Pancreas (tissue), 10 donors: ENCODE measurements around the gene GDPGP1. TPM values are rescaled to one million over a fixed set of nuclear protein-coding genes. Genes with fewer than 3 reads are reported as not detected.

Experiments
- ATAC-seq, 4 donors: fragments of 200-7000 bp; cut with Tn5 transposase; one replicate each; pipeline versions ENCODE4 v1.8.0 to v1.9.1; 2020; ENCODE audit warnings: mild to moderate bottlenecking in 4 of 4, moderate library complexity in 4 of 4
- DNase-seq, 6 donors: peaks; one replicate each; pipeline ENCODE4 v3.0.0-alpha.2; 2020
- FAIRE-seq: peaks from 2 replicates; lab custom pipeline; 2012; peaks lifted over from hg19 to GRCh38; lab: Jason Lieb, UNC
- H3K27ac ChIP-seq, 4 donors: fragments of 200-600 bp; sonication (generic); 1 replicate in 3 of 4; 2 replicates in 1 of 4; pipeline versions ENCODE4 v1.5.0 to v1.8.0; 2020
- H3K27me3 ChIP-seq, 4 donors: fragments of 200-600 bp; one replicate each; pipeline ENCODE4 v1.8.0; 2021
- H3K36me3 ChIP-seq, 3 donors: fragments of 200-600 bp; sonication (generic) in 1 of 3; one replicate each; pipeline versions ENCODE4 v1.5.0 to v1.8.0; 2020 to 2021
- H3K4me1 ChIP-seq, 3 donors: fragments of 200-600 bp; one replicate each; pipeline ENCODE4 v1.8.0; 2021
- H3K4me3 ChIP-seq, 4 donors: fragments of 200-600 bp; sonication (generic) in 2 of 4; one replicate each; pipeline versions ENCODE4 v1.5.0 to v1.8.0; 2020 to 2021
- H3K9me3 ChIP-seq, 4 donors: fragments of 200-600 bp; one replicate each; pipeline ENCODE4 v1.8.0; 2021
- WGBS, 2 donors: extraction: QIAGEN DNeasy Blood & Tissue Kit; methylation state at CpG; one replicate each; pipeline ENCODE4 v1.1.7; 2013; 5-methylcytosine and 5-hydroxymethylcytosine counted together
- intact Hi-C, 3 donors: fragments of 100-400 bp; cut with DNase I; formaldehyde crosslinking; loops; one replicate each; pipeline versions ENCODE4 v1.11.1 to v1.14.2; 2022
- polyA plus RNA-seq, 2 donors: library from polyadenylated mRNA; stranded (reverse); fragments of 200-250 nt; gene quantifications; one replicate each; pipeline ENCODE4 v1.2.3, GENCODE V29; 2013
- total RNA-seq, 6 donors: library from RNA; stranded (reverse); fragmentation: NEBNext Ultra II Directional in 4 of 6; extraction: Animal tissue kit (Norgen Biotek cat#: 25700) in 4 of 6; gene quantifications; one replicate each; pipeline versions ENCODE4 v1.2.1 to v1.2.4, GENCODE V29; 2021 to 2023
- TF ChIP-seq, protein P1 (sequence below), 4 donors: fragments of 200-600 bp; sonication (generic) in 3 of 4; IDR thresholded peaks; one replicate each; pipeline versions ENCODE4 v1.5.0 to v1.8.0; 2021; ENCODE audit warnings: antibody characterized with exemption in 4 of 4
- donor health status: healthy with polysubstance abuse.
- donor health status: DM: no; HTN: no; CAD: no; lungs with moderate emphysema.
- donor health status: DM: no; HTN: no; CAD: no.
- donor health status: control.
- donor health status: control.
- donor health status: Bipolar disorder and iron deficiency.
- donor health status: DM: yes; HTN: yes; CAD: no.
- donor health status: DM: no; HTN: no; CAD: no.
- donor health status: DM: no; HTN: no; CAD: no.
- donor health status: DM: yes; HTN: yes; CAD: no.

Gene GDPGP1
- total and polyA plus RNA-seq, 8 donors, result 2.0 to 7.0 (median 3.4) TPM

GRCh38 chr15:90217671-90218394 lies 16.2 kb upstream of the GDPGP1 start:
- 73 to 79% methylated on average over 9 of the region's 9 CpGs for WGBS, 2 donors
- FAIRE-seq, result no peak
- intact Hi-C loops, result no loop called here

GRCh38 chr15:90219421-90220141 lies 14.4 kb upstream of the GDPGP1 start:
- peaks cover 4 to 12% (median 5%) of the 10 kb centered on the region in 3 donors for H3K4me1 ChIP-seq
- WGBS, 2 donors, result 63 to 64% methylated on average over 17 of the region's 17 CpGs
- no peaks in the 10 kb centered on the region for H3K9me3 ChIP-seq
- FAIRE-seq, result no peak
- peaks cover 0 to 45% (median 12%) of the 10 kb centered on the region in 3 donors for H3K36me3 ChIP-seq
- peak in 4 of 6 donors; percentile 45 to 80 (median 69) for DNase-seq
- peak overlapping the region in 1 of 4 donors; percentile 23 for H3K27ac ChIP-seq
- peak; percentile 21 to 67 (median 50) for ATAC-seq
- H3K4me3 ChIP-seq, result no peak overlapping the region
- intact Hi-C loops, result no loop called here
- TF ChIP-seq, protein P1, sequence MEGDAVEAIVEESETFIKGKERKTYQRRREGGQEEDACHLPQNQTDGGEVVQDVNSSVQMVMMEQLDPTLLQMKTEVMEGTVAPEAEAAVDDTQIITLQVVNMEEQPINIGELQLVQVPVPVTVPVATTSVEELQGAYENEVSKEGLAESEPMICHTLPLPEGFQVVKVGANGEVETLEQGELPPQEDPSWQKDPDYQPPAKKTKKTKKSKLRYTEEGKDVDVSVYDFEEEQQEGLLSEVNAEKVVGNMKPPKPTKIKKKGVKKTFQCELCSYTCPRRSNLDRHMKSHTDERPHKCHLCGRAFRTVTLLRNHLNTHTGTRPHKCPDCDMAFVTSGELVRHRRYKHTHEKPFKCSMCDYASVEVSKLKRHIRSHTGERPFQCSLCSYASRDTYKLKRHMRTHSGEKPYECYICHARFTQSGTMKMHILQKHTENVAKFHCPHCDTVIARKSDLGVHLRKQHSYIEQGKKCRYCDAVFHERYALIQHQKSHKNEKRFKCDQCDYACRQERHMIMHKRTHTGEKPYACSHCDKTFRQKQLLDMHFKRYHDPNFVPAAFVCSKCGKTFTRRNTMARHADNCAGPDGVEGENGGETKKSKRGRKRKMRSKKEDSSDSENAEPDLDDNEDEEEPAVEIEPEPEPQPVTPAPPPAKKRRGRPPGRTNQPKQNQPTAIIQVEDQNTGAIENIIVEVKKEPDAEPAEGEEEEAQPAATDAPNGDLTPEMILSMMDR (IDR thresholded peaks at IDR 0.05), result peak; percentile 30 to 53 (median 46)
- no peaks in the 10 kb centered on the region for H3K27me3 ChIP-seq

More at GRCh38 chr15:90217671-90218394, 16.2 kb upstream of the GDPGP1 start:
- peaks cover 17 to 27% (median 18%) of the 10 kb centered on the region in 3 donors for H3K4me1 ChIP-seq
- TF ChIP-seq, protein P1 (IDR thresholded peaks at IDR 0.05), result no peak
- no peak overlapping the region for H3K4me3 ChIP-seq
- ATAC-seq, result no peak
- no peak overlapping the region for H3K27ac ChIP-seq
- peak in 1 of 6 donors; percentile 22 for DNase-seq
- H3K27me3 ChIP-seq, result no peaks in the 10 kb centered on the region
- H3K36me3 ChIP-seq, result peaks cover 0 to 27% (median under 1%) of the 10 kb centered on the region in 3 donors
- no peaks in the 10 kb centered on the region for H3K9me3 ChIP-seq

DNA sequence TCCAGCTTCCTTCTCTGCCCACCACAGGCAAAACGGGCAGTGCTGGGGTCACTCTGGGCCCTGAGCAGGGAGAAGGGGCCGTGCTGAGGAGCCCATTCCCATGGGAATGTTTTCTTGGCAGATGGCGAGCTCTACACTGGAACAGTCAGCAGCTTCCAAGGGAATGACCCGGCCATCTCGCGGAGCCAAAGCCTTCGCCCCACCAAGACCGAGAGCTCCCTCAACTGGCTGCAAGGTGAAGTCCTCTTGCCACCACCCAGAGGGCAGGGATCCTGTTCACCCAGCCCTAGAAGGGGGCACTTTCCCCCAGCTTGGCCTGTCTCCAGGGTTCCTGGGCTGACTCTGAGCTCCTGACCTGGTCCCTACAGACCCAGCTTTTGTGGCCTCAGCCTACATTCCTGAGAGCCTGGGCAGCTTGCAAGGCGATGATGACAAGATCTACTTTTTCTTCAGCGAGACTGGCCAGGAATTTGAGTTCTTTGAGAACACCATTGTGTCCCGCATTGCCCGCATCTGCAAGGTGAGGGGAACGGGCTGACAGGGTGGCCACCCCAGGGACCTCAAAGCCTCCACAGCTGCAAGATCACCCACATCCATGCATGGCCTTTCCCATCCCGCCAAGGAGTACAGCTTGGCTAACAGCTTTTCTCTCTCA lies 12.6 kb upstream of the GDPGP1 start:
- Histone ChIP-seq H3K9me3 (no peaks in the 10 kb centered on the region), H3K27ac (peak overlapping the region in 1 of 4 donors; percentile 39), H3K4me1 (peaks cover 0 to 5% (median 4%) of the 10 kb centered on the region in 3 donors), H3K4me3 (no peak overlapping the region), H3K36me3 (peaks cover 0 to 63% (median 27%) of the 10 kb centered on the region in 3 donors), H3K27me3 (no peaks in the 10 kb centered on the region)
- TF ChIP-seq, protein P1 (IDR thresholded peaks at IDR 0.05), result peak; percentile 19 to 65 (median 58)
- FAIRE-seq (no peak), DNase-seq (peak; percentile 79 to 92 (median 83)), ATAC-seq (peak; percentile 84 to 93 (median 91))
- WGBS, 2 donors, result 28 to 31% methylated on average over 14 of the region's 14 CpGs
- intact Hi-C loops, result no loop called here

GRCh38 chr15:90222547-90222946 lies 11.5 kb upstream of the GDPGP1 start:
- Histone ChIP-seq H3K4me1 (peaks cover 7 to 13% (median 11%) of the 10 kb centered on the region in 3 donors), H3K27ac (no peak overlapping the region), H3K27me3 (no peaks in the 10 kb centered on the region), H3K9me3 (no peaks in the 10 kb centered on the region), H3K4me3 (no peak overlapping the region), H3K36me3 (peaks cover 0 to 62% (median 27%) of the 10 kb centered on the region in 3 donors)
- DNase-seq (peak in 1 of 6 donors; percentile 3), FAIRE-seq (no peak), ATAC-seq (no peak)
- WGBS, 2 donors, result 78 to 87% methylated on average over 2 of the region's 2 CpGs
- intact Hi-C loops, result no loop called here
- TF ChIP-seq, protein P1 (IDR thresholded peaks at IDR 0.05), result no peak
